HTERT RPE-1 (cell line): ENCODE data around the gene PDHX.

Source experiments
- in situ Hi-C: fragments of 300-500 bp; cut with MboI; formaldehyde crosslinking; loops from 4 replicates; pipeline ENCODE4 v1.14.3; 2020; ENCODE audit warnings: low sequenced_read_pairs

Gene PDHX

GRCh38 chr11:34986883-34987520 lies 70.6 kb downstream of the PDHX start:
- in situ Hi-C loops = no loop called here

DNA sequence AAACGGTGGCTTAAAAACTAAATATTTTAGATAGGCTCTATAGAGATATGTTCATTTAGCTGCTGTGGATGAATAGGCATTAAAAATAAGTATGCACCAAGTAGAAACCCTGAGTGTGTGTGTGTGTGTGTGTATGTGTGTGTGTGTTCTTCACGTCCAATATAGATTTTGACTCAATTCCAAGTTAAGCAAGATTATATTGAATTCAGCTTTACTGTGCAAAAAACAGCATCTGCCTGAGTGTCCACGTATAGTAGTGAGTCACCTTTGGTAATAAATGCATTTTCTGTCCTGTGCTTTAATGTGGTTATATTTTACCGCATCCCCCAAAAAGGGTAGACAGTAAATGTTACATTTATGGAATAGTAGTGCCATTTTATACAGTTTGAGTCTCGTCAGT lies 71.2 kb downstream of the PDHX start:
- in situ Hi-C loops = no loop called here

DNA sequence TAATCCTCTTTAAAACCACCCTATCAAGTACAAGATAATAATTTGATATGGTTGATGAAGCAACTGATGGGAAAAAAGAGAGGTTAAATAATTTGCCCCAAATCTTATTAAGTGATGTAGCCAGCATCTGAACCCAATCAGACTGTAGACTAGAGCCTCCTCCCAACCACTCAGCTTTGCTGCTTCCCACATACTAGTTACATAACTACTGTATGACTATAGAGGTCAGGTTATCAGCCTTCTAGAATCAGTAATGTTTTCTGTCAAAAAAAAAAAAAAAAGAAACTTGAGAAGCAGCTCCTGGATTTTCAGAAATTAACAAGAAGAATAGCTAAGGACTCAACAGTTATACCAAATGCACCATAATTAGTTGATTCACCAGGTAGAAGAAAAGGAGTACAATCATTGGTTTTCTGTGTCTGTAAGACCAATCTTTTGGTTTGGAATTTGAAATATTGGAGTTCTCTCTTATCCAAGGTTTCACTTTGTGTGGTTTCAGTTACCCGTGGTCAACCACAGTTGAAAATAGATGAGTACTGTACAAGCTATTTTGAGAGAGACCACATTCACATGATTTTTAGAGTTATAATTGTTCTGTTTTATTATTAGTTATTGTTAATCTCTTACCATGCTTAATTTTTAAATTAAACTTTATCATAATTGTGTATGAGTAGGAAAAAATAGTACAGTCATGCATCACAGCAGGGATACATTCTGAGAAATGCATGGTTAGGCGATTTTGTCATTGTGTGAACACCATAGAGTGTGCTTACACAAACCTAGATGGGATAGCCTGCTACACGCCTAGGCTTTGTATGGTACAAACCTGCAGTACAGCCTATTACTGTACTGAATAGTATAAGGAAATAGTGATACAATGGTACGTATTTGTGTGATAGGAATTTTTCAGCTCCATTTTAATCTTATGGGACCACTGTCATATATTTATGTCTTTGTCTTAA lies 72.2 kb downstream of the PDHX start:
- in situ Hi-C loops = no loop called here

- in situ Hi-C loops = no loop called here
Measured at GRCh38 chr11:34990916-34991315, 74.5 kb downstream of the PDHX start.

- in situ Hi-C loops = no loop called here
Measured at GRCh38 chr11:34994854-34995253, 78.4 kb downstream of the PDHX start.

DNA sequence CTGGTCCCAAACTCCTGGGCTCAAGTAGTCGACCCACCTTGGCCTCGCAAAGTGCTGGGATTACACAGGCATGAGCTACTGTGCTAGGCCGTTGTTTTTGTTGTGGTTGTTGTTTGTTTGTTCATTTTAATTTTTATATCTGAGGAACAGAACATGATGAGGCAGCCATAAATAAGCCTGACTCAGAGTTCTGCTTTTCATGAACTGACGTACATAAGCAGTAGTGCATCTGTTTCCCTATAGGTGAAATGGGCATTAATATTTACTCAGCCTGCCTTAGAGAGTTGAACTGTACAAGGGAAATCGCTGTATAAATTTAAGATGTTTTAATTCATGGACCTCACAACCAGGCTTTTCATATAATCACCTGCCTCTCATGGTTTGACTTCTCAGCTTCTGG lies 80.5 kb downstream of the PDHX start:
- in situ Hi-C loops = no loop called here

DNA sequence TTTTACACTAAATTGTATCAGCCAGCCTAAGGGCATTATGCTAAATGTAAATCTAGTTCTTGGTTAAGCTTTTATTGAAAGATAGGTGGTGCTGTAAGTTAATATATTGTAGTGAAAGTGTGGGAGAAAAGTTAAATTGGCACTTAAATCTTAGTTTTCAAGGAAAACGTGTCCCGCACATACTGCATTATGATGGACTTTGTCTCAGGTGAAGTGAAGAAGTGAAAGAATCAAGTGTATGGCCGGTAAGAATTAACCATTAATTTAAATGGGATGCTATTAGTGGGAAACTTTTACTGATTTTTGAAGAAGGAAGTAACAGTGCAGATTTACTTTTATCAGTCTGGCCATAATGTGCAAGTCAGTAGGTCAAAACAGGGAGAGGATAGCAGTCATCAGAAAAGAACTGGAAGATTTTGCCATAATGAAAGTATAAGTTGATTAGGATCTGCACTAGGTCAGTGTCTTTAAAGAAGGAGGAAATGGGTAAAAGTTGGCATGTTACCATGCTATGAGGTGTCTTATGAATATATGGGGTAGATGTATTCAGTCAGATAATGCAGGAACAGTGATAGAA lies 81.6 kb downstream of the PDHX start:
- in situ Hi-C loops = no loop called here

DNA sequence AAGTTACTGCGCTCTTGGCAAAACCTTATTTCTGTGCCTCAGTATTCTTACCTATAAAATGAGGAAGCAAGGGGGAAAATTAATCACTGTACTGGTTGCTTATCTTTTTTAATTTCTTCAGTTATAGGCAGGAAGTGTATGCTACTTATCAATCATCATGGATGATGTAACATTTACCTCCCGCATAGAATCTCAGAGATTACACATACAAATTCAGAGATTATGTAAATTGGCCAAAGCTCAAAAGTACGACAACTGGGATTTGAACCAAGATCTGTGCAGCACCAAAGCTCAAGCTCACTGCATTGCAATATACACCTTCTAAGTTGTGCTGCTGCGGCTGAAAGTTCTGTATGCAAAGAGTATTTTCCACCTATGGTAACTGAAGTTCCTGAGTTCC lies 83.0 kb downstream of the PDHX start:
- in situ Hi-C loops = no loop called here

DNA sequence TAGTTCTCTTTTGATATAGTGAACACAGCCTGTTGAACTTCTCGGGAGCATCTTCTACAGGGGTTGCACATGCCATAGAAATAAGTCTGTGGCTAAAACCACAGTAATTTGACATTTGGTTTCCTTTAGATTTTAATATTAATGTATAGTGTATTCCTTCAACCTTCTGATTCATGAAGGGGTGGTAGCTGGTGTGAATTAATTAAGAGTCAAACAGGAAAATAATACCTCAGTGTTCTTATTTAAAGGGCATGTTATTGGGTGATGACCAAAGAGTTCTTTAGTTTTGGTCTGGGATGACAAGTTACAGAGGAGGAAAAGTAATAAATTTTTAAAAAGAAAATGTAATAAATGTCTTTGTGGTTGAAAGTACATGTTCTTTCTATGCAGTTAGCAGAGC lies 86.8 kb downstream of the PDHX start:
- in situ Hi-C loops = no loop called here

DNA sequence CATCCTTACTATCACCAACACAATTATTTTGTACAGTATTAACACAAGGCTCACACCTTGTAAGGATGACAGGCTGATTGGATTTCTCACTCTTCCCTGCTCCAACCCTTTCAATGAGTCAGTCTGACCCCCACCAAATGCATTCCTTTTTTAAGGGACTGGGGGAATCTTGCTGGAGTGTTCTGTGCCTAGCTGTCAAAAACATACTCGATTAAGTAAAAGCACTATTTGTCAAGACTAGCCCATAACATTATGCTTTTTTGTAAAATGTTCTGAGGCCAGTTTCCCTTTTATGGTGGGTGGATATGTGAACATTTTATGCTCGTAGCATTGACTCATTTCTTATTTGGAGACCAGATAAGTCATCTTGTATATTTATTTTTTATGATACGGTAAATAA lies 87.2 kb downstream of the PDHX start:
- in situ Hi-C loops = no loop called here

GRCh38 chr11:35005141-35005780 lies 88.8 kb downstream of the PDHX start:
- in situ Hi-C loops = no loop called here

DNA sequence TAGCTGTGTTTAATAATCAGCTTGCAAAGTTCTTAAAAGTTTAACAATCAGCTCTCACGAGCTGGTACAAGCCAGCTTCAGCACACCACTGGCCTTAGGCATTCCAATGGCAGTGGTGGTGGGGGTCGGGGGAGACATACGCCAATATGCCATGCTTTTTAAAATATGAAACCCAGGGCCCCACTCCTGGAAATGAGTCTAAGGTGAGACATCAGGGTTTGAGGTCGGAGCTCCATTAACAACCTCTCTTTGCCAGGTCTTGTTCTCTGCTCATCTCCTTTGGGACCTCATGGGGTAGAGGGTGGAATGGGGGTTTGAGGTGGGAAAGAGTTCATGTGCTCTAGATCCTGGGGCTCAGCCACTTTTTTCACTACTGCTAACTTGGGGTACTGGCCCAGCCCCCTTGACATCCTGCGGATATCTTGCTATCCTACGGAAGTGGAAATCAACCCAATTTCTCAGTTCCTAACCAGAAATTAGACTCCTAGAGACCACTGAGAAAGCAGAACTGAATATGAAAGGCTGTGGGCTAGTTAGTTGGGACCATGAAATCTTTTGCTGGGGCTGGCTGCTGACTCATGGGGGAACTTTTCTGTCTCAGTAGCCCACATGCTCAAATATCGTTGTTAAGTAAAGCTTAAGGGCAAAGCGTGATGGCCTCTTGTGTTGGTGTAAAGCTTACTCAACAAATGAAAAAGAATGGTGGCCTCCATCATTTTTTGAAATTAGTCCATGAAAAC lies 90.1 kb downstream of the PDHX start:
- in situ Hi-C loops = no loop called here

- in situ Hi-C loops = no loop called here
Measured at GRCh38 chr11:35007277-35007676, 90.9 kb downstream of the PDHX start.

DNA sequence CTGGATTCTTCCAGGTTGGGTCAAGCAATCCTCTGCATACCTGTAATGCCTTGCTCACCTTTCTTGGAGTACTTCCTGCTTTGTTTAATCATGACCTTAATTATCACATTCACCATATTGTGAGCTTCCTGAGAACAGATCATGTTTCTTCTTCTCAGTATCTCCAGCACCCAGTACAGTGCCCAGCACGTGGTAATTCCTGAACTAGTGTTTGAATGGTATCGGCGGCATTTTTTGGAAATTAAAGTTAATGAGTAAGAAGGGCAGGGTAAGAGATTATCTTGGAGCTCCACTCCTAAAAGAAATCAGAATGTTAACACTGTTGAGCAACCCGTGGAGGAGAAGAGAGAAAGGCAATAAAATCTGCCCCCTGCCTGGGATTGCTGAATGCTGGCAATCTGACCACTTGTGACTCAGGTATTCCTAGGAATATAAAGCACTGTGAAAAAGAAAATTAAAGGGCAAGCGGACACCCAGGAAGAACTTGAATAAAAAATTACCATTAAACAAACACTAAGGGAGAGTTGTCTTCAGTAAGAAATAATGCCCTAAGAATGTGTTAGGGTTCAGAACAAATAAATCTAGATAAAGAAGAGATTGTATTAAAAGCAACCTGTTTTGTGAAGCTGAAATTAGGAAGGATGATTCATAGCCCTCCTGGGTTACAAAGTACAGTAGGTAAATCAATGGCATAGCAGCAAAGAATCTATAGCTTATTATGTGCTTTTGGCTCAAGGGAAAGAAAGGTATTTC lies 92.9 kb downstream of the PDHX start:
- in situ Hi-C loops = no loop called here

GRCh38 chr11:35009944-35010342 lies 93.5 kb downstream of the PDHX start:
- in situ Hi-C loops = no loop called here

- in situ Hi-C loops = no loop called here
Measured at GRCh38 chr11:35010654-35011053, 94.2 kb downstream of the PDHX start.

GRCh38 chr11:35011389-35011788 lies 95.0 kb downstream of the PDHX start:
- in situ Hi-C loops = no loop called here

- in situ Hi-C loops = no loop called here
Measured at GRCh38 chr11:35011944-35012343, 95.5 kb downstream of the PDHX start.

DNA sequence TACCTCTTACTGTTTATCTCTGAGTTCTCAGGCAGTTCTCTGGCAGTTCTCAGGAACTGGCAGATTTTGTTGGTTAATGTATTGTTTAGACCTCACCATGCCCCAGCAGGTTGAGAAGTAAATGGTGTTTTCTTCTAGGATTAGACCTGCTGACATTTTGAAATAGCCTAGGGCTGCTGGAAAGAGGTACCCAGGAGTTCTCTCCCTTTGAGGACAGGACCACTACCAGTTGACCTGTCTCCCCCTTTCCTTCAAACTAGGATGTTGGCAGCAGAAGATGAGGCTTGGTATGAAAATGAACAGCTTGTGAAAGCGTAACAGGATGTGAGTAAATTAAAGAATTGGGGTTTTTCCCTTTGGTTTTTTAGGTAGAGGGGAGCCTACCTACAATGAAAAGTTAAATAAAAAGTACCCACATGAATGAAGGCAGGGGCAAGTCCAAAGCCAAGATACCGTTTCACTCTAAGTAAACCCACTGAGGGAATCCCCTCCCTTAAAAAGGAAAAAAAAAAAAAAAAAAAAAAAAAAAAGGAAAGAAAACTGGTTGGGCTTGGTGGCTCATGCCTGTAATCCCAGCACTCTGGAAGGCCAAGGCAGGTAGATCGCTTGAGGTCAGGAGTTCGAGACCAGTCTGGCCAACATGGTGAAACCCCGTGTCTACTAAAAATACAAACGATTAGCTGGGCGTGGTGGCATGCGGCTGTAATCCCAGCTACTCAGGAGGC lies 96.2 kb downstream of the PDHX start:
- in situ Hi-C loops = no loop called here
